Measurements from ENCODE around the gene AMY2B.
"Not testable (repeated sequence)": the region's sequence is repeated elsewhere in the genome, so short reads cannot be mapped to it uniquely, and the experiment has no call there.

The AMY2B gene

GRCh38 chr1:103627436-103627835 is 56.0 kb downstream of the AMY2B start:
- not testable (repeated sequence) for DNase-seq

Data from 8988T (cell line).